Smooth muscle cell (in vitro differentiated cells): ENCODE measurements around the gene FOXP1. TPM values are rescaled to one million over a fixed set of nuclear protein-coding genes. Genes with fewer than 3 reads are reported as not detected.

Experiments used
- DNase-seq: peaks from one replicate; lab custom pipeline; 2025; ENCODE audit not compliant: unreplicated experiment; lab: John Stamatoyannopoulos, UW
- H2AFZ ChIP-seq: fragments of 200-600 bp; sonication (generic); 2 replicates; pipeline ENCODE4 v1.6.0; 2016; ENCODE audit warnings: antibody characterized with exemption, low read depth, mild to moderate bottlenecking
- H3F3A ChIP-seq: fragments of 200-600 bp; sonication (generic); 2 replicates; pipeline ENCODE4 v1.6.0; 2017; ENCODE audit warnings: antibody characterized with exemption, low read depth
- H3K27ac ChIP-seq: fragments of 200-600 bp; sonication (generic); 2 replicates; pipeline ENCODE4 v1.5.1; 2016; ENCODE audit warnings: low read depth, mild to moderate bottlenecking
- H3K27me3 ChIP-seq: fragments of 200-600 bp; sonication (generic); 2 replicates; pipeline ENCODE4 v1.6.1; 2016; ENCODE audit warnings: low read depth, mild to moderate bottlenecking
- H3K36me3 ChIP-seq: fragments of 200-600 bp; sonication (generic); 2 replicates; pipeline ENCODE4 v1.5.1; 2016; ENCODE audit warnings: low read depth
- H3K4me1 ChIP-seq: fragments of 200-600 bp; sonication (generic); 2 replicates; pipeline ENCODE4 v1.5.1; 2016; ENCODE audit warnings: low read depth
- H3K4me2 ChIP-seq: fragments of 200-600 bp; sonication (generic); 2 replicates; pipeline ENCODE4 v1.6.0; 2016; ENCODE audit warnings: mild to moderate bottlenecking
- H3K4me3 ChIP-seq: fragments of 200-600 bp; sonication (generic); 2 replicates; pipeline ENCODE4 v1.5.1; 2016; ENCODE audit warnings: mild to moderate bottlenecking
- H3K79me2 ChIP-seq: fragments of 200-600 bp; sonication (generic); 2 replicates; pipeline ENCODE4 v1.6.0; 2016; ENCODE audit warnings: low read depth, mild to moderate bottlenecking
- H3K9ac ChIP-seq: fragments of 200-600 bp; sonication (generic); 2 replicates; pipeline ENCODE4 v1.6.0; 2016; ENCODE audit warnings: low read depth
- H3K9me3 ChIP-seq: fragments of 200-600 bp; sonication (generic); replicated peaks from 2 replicates; pipeline ENCODE4 v1.5.1; 2016; ENCODE audit warnings: low read depth
- H4K20me1 ChIP-seq: fragments of 200-600 bp; sonication (generic); 2 replicates; pipeline ENCODE4 v1.6.0; 2016; ENCODE audit warnings: low read depth
- WGBS: methylation state at CpG from one replicate; pipeline ENCODE4 v1.1.7; 2016; ENCODE audit warnings: low lambda C conversion rate; 5-methylcytosine and 5-hydroxymethylcytosine counted together
- polyA plus RNA-seq: library from polyadenylated mRNA; unstranded; fragments of >200 nt; fragmentation: Nextera tagmentation; extraction: Ambion mirVana; gene quantifications from 2 replicates; pipeline ENCODE4 v1.2.1, GENCODE V29; 2016
- total RNA-seq: library from RNA; depleted of rRNA; stranded (reverse); fragments of >200 nt; gene quantifications from 2 replicates; pipeline ENCODE4 v1.2.3, GENCODE V29; 2014
- TF ChIP-seq, protein P1 (sequence below): fragments of 200-600 bp; sonication (generic); IDR thresholded peaks from 2 replicates; pipeline ENCODE4 v1.5.1; 2017; ENCODE audit warnings: borderline replicate concordance, mild to moderate bottlenecking, antibody characterized with exemption; ENCODE audit not compliant: insufficient read depth, poor library complexity, severe bottlenecking

Gene FOXP1
- total and polyA plus RNA-seq, 2 experiments from 2014 or later, result 40.9 to 68.0 TPM

DNA sequence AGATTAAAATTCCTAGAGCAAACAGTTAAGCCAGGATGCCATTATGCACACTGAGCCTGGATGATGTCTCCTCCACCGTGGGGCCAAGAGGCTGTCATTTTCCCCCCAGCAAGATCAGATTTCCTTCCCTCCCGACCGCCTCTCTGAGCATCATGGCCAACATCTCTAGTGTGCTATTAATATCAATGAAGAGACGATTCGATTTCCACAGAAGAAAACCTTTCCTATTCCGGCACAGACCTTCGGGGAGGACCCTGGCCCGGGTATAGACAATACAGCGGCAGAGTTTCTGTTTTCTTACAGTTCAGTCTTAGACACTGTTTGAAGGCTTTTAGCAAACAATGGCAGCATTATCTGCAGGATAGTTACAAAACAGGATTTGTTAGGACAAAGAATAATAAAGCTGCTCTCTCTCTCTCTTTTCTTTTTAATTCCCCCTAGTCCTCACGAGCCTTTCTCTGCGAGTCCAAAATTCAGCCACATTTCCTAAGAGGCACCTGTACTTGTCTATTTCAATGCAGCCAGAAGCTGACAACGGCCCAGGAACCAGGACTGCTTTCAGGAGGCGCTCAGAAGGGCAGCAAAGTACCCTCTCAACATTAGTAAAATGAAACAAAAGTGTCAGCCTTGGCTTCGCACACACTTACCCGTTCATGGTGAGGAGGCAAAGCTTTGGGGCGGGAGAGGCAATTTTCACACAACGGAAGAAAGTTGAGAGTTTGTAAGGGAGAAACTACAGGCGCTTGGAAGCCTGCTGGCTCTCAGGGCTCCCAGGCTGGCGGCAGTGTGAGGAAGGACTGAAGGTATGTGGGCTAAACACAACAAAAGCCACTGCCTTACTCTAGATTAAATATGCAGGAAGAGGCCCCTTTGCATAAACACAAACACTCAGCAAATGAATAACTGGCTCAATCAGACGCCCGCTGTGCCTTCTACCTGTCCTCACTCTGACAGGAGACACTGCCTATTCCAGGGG is 278.0 kb downstream of the FOXP1 start:
- DNase-seq, result no peak
- Histone ChIP-seq H3K4me3 (peak overlapping the region; percentile 61), H3K27ac (peak overlapping the region; percentile 54), H3K36me3 (no peaks in the 10 kb centered on the region), H3K79me2 (peaks cover 33% of the 10 kb centered on the region), H2AFZ (peak overlapping the region; percentile 3), H3K4me1 (peaks cover 49% of the 10 kb centered on the region), H3K9me3 (no peaks in the 10 kb centered on the region), H3K9ac (peak overlapping the region; percentile 46), H3K4me2 (peak overlapping the region; percentile 85), H3F3A (peaks cover 9% of the 10 kb centered on the region), H4K20me1 (no peaks in the 10 kb centered on the region), H3K27me3 (no peaks in the 10 kb centered on the region)
- TF ChIP-seq, protein P1, sequence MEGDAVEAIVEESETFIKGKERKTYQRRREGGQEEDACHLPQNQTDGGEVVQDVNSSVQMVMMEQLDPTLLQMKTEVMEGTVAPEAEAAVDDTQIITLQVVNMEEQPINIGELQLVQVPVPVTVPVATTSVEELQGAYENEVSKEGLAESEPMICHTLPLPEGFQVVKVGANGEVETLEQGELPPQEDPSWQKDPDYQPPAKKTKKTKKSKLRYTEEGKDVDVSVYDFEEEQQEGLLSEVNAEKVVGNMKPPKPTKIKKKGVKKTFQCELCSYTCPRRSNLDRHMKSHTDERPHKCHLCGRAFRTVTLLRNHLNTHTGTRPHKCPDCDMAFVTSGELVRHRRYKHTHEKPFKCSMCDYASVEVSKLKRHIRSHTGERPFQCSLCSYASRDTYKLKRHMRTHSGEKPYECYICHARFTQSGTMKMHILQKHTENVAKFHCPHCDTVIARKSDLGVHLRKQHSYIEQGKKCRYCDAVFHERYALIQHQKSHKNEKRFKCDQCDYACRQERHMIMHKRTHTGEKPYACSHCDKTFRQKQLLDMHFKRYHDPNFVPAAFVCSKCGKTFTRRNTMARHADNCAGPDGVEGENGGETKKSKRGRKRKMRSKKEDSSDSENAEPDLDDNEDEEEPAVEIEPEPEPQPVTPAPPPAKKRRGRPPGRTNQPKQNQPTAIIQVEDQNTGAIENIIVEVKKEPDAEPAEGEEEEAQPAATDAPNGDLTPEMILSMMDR, result no peak
- 8% methylated on average over 21 of the region's 21 CpGs for WGBS

DNA sequence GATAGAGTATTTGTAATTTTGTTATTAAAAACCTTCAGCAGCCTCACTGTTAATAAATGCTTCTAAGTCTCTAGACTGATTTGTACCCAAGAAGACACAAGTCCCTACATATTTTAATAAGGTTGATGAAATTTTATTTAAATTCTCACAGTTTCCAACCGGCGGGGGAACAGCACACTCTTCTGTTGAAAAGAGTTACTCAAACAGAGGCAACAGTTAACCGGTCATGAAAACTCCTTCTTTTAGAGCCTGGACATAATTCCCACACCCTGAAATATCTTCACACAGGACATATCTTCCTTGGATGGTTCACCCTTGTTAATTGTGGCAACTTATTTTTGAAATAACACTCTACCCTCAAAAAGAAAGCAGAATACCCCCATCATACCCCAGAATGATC is 278.8 kb downstream of the FOXP1 start:
- H3K9me3 ChIP-seq, result no peaks in the 10 kb centered on the region
- H3K79me2 ChIP-seq, result peaks cover 33% of the 10 kb centered on the region
- no peak for DNase-seq
- H2AFZ ChIP-seq, result no peak overlapping the region
- H3K27ac ChIP-seq, result peak overlapping the region; percentile 54
- TF ChIP-seq, protein P1, result peak; percentile 46
- peak overlapping the region; percentile 61 for H3K4me3 ChIP-seq
- peaks cover 9% of the 10 kb centered on the region for H3F3A ChIP-seq
- H4K20me1 ChIP-seq, result no peaks in the 10 kb centered on the region
- H3K36me3 ChIP-seq, result no peaks in the 10 kb centered on the region
- H3K27me3 ChIP-seq, result no peaks in the 10 kb centered on the region
- H3K4me2 ChIP-seq, result peak overlapping the region; percentile 85
- peak overlapping the region; percentile 46 for H3K9ac ChIP-seq
- peaks cover 56% of the 10 kb centered on the region for H3K4me1 ChIP-seq
- 15% methylated on average over 3 of the region's 3 CpGs for WGBS

DNA sequence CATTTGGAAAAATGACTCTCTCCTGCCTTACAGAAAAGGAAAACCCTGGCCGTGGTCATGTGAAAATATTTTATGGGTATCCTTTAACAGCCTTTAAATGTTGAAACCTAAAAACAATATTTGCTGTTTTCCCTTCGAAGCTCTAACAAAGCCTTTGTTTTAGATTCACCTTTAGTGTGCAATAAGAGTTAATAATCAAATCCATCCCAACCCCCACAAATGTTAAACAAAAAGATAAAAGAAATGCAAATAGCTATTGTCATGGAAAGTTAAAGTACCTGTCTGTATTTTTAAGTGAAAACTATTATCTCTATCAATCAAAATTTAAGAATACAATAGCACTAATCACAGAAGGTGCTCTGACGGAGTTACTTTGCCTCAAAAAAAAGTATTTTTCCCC is 279.3 kb downstream of the FOXP1 start:
- peak overlapping the region; percentile 85 for H3K4me2 ChIP-seq

More for the DNA sequence above, 279.3 kb downstream of the FOXP1 start:
- Histone ChIP-seq H3K36me3 (no peaks in the 10 kb centered on the region), H3K27ac (peak overlapping the region; percentile 54), H4K20me1 (no peaks in the 10 kb centered on the region), H3F3A (peaks cover 9% of the 10 kb centered on the region), H3K79me2 (peaks cover 33% of the 10 kb centered on the region), H3K4me1 (peaks cover 52% of the 10 kb centered on the region), H2AFZ (peak overlapping the region; percentile 2), H3K4me3 (peak overlapping the region; percentile 61), H3K9me3 (no peaks in the 10 kb centered on the region), H3K9ac (peak overlapping the region; percentile 7), H3K27me3 (no peaks in the 10 kb centered on the region)
- DNase-seq, result no peak
- 54% methylated on average over 3 of the region's 3 CpGs for WGBS
- TF ChIP-seq, protein P1, result no peak
